Measurements from ENCODE around the gene SND1. TPM values are rescaled to one million over a fixed set of nuclear protein-coding genes. Genes with fewer than 3 reads are reported as not detected.

The SND1 gene
- total RNA-seq, 4 donors from 2014 or later: 64.3 to 77.0 (median 70.4) TPM

DNA sequence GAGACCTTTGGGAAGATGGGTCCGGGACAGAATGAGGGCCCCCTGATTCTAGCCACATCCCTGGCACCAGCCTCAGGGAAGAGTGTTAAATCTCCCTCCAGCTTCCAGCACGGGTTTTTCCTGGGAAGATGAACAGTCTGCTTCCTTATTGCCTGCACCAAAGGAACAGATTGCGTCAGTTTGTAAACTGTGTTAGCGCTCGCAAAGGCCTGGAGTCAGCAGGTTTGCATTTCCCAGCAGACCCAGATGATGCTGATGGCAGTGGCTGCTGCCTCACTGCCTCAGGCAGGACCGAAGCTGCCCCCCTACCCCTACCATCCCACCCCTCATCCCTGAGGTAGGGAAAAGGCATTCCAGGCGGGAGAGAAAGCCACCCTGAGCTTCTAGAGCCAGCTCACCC, 413.9 kb downstream of the SND1 start:
- Histone ChIP-seq H3K27me3 (no peaks in the 10 kb centered on the region), H3K9me3 (no peaks in the 10 kb centered on the region), H3K4me1 (no peaks in the 10 kb centered on the region), H3K36me3 (no peaks in the 10 kb centered on the region), H3K27ac (no peak overlapping the region), H3K4me3 (no peak overlapping the region)
- in situ Hi-C loops (cut with MboI; ENCODE audit: low pct_ligation_motif_present in 1 of 4, low pct_unique_long_range_greater_than_20kb in 1 of 4, low sequenced_read_pairs in 3 of 4) (no loop called here), intact Hi-C loops (cut with DNase I; ENCODE audit: low total_unique reads) (no loop called here)
- 50 to 51% methylated on average over 4 to 7 of the region's 7 CpGs for WGBS, 2 donors (ENCODE audit: low coverage in 1 of 2)
- TF ChIP-seq, protein P1, sequence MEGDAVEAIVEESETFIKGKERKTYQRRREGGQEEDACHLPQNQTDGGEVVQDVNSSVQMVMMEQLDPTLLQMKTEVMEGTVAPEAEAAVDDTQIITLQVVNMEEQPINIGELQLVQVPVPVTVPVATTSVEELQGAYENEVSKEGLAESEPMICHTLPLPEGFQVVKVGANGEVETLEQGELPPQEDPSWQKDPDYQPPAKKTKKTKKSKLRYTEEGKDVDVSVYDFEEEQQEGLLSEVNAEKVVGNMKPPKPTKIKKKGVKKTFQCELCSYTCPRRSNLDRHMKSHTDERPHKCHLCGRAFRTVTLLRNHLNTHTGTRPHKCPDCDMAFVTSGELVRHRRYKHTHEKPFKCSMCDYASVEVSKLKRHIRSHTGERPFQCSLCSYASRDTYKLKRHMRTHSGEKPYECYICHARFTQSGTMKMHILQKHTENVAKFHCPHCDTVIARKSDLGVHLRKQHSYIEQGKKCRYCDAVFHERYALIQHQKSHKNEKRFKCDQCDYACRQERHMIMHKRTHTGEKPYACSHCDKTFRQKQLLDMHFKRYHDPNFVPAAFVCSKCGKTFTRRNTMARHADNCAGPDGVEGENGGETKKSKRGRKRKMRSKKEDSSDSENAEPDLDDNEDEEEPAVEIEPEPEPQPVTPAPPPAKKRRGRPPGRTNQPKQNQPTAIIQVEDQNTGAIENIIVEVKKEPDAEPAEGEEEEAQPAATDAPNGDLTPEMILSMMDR (IDR thresholded peaks at IDR 0.05): no peak
- no peak for TF ChIP-seq POLR2AphosphoS5 (IDR thresholded peaks at IDR 0.05)
- DNase-seq: peak; percentile 21

DNA sequence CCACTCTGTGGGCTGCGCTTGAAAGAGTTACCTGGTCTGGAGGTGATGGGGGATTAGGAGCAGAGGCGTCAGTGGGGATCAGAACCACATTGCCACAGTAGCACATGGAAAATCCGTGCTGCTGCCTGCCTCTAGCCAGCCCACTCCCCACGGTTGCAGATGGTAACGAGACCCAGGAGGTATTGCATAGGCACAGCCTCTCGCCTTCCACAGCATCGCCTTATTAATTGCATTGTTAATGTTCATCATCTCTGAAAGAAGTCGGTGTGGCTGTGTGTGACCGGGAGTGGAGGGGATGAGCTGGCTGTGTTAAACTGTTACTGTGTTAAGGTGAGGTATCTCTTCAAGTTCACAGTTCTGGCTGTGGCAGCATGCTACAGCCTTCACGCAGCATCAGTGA, 414.4 kb downstream of the SND1 start:
- TF ChIP-seq, protein P1 (IDR thresholded peaks at IDR 0.05): no peak
- no peak for TF ChIP-seq POLR2AphosphoS5 (IDR thresholded peaks at IDR 0.05)
- no peak for TF ChIP-seq EP300 (IDR thresholded peaks at IDR 0.05; ENCODE audit: low read depth)
- no peak for TF ChIP-seq POLR2A (IDR thresholded peaks at IDR 0.05)
- no peaks in the 10 kb centered on the region for H3K4me1 ChIP-seq
- H3K36me3 ChIP-seq: no peaks in the 10 kb centered on the region
- 90 to 95% methylated on average over 4 to 10 of the region's 10 CpGs for WGBS, 2 donors (ENCODE audit: low coverage in 1 of 2)
- H3K27ac ChIP-seq: no peak overlapping the region
- no peak for DNase-seq
- no peaks in the 10 kb centered on the region for H3K9me3 ChIP-seq
- in situ Hi-C loops (cut with MboI; ENCODE audit: low pct_ligation_motif_present in 1 of 4, low pct_unique_long_range_greater_than_20kb in 1 of 4, low sequenced_read_pairs in 3 of 4) (no loop called here), intact Hi-C loops (cut with DNase I; ENCODE audit: low total_unique reads) (no loop called here)
- H3K27me3 ChIP-seq: no peaks in the 10 kb centered on the region
- no peak overlapping the region for H3K4me3 ChIP-seq

DNA sequence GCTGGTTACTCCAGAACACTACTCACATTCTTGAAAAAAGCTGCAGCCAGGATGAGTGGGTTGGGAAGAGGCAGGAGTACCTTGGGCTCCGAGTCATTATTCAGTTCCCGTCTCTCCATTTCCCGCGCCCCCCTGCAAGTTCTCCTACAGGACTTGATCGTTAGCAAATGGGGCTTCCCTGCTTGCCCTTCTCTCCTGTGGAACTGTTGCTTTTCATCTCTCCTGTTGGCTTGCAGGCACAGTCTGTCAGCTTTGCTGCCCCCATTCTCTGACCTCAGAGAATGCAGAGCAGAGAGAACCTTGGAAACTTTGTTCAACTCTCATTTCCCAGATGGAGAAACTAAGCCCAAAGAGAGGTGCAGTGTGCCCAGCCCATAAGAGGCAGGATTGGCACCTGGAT, 414.9 kb downstream of the SND1 start:
- no peaks in the 10 kb centered on the region for H3K27me3 ChIP-seq
- H3K4me3 ChIP-seq: no peak overlapping the region
- H3K27ac ChIP-seq: no peak overlapping the region
- H3K9me3 ChIP-seq: no peaks in the 10 kb centered on the region
- no peaks in the 10 kb centered on the region for H3K36me3 ChIP-seq
- TF ChIP-seq POLR2A (IDR thresholded peaks at IDR 0.05) (no peak), POLR2AphosphoS5 (IDR thresholded peaks at IDR 0.05) (no peak), EP300 (IDR thresholded peaks at IDR 0.05; ENCODE audit: low read depth) (no peak)
- TF ChIP-seq, protein P1 (IDR thresholded peaks at IDR 0.05): no peak
- in situ Hi-C loops (cut with MboI; ENCODE audit: low pct_ligation_motif_present in 1 of 4, low pct_unique_long_range_greater_than_20kb in 1 of 4, low sequenced_read_pairs in 3 of 4) (no loop called here), intact Hi-C loops (cut with DNase I; ENCODE audit: low total_unique reads) (no loop called here)
- 84% methylated on average over 5 of the region's 5 CpGs; no CpG with 5 or more reads in 1 of the 2 donors for whole genome bisulfite sequencing, 2 donors (ENCODE audit: low coverage in 1 of 2)
- no peaks in the 10 kb centered on the region for H3K4me1 ChIP-seq
- no peak for DNase-seq

DNA sequence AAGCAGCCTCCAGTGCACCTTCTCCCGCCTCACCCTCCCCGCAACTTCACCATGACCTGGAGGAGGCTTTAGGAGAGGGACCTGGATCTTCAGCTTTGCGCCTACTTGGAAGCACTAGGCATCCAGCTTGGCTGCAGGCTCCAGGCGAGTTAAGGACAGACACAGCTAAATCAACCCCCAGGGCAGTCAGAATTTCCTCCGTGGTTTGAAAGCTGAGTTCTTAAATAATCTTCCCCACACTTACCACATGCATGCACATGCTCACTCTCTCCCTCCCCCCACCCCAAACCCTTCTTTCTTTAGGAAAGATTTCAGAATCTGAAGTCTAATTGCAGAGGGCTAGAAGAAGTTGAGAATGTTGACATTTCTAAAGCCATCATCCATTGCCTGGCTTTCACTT, 416.0 kb downstream of the SND1 start:
- intact Hi-C loops (cut with DNase I; ENCODE audit: low total_unique reads): no loop called here
- no peak for DNase-seq
- no peak overlapping the region for H3K4me3 ChIP-seq
- H3K36me3 ChIP-seq: no peaks in the 10 kb centered on the region
- 81 to 84% methylated on average over 4 to 5 of the region's 5 CpGs for WGBS, 2 donors (ENCODE audit: low coverage in 1 of 2)
- H3K27ac ChIP-seq: no peak overlapping the region
- no peaks in the 10 kb centered on the region for H3K9me3 ChIP-seq
- no peaks in the 10 kb centered on the region for H3K4me1 ChIP-seq
- TF ChIP-seq, protein P1 (IDR thresholded peaks at IDR 0.05): no peak
- TF ChIP-seq POLR2AphosphoS5 (IDR thresholded peaks at IDR 0.05) (no peak), POLR2A (IDR thresholded peaks at IDR 0.05) (no peak), EP300 (IDR thresholded peaks at IDR 0.05; ENCODE audit: low read depth) (no peak)
- no peaks in the 10 kb centered on the region for H3K27me3 ChIP-seq
- in situ Hi-C loops (cut with MboI; ENCODE audit: low pct_ligation_motif_present in 1 of 4, low pct_unique_long_range_greater_than_20kb in 1 of 4, low sequenced_read_pairs in 3 of 4): no loop called here

Measured in transverse colon (tissue), 4 donors.